Liver (tissue), 3 donors: ENCODE data around the gene PVRIG.

Experiments used
- ATF3 ChIP-seq: IDR thresholded peaks from 2 replicates; pipeline ENCODE4 v1.6.1; 2016; ENCODE audit warnings: antibody characterized with exemption
- CTCF ChIP-seq: fragments of 150-350 bp; IDR thresholded peaks from 2 replicates; pipeline ENCODE4 v1.5.1; 2017; ENCODE audit warnings: improper control_type of control experiment, low read depth, low read length; ENCODE audit not compliant: missing input control
- FOXA1 ChIP-seq: IDR thresholded peaks from 2 replicates; pipeline ENCODE4 v1.6.1; 2016; ENCODE audit warnings: antibody characterized with exemption
- GABPA ChIP-seq, 2 donors: IDR thresholded peaks in 1 of 2; conservative IDR thresholded peaks in 1 of 2; 2 replicates each; pipeline ENCODE4 v1.6.1; 2016; ENCODE audit warnings: antibody characterized with exemption in 2 of 2, mild to moderate bottlenecking in 1 of 2, moderate library complexity in 1 of 2
- RXRA ChIP-seq, 2 donors: IDR thresholded peaks; 2 replicates each; pipeline ENCODE4 v1.6.1; 2017 to 2018; ENCODE audit warnings: antibody characterized with exemption in 2 of 2, mild to moderate bottlenecking in 1 of 2
- TAF1 ChIP-seq: conservative IDR thresholded peaks from 2 replicates; pipeline ENCODE4 v1.6.1; 2016; ENCODE audit warnings: antibody characterized with exemption, mild to moderate bottlenecking
- YY1 ChIP-seq: IDR thresholded peaks from 2 replicates; pipeline ENCODE4 v1.6.1; 2016; ENCODE audit warnings: antibody characterized with exemption, mild to moderate bottlenecking
- ZBTB33 ChIP-seq: IDR thresholded peaks from 2 replicates; pipeline ENCODE4 v1.6.1; 2016; ENCODE audit warnings: antibody characterized with exemption
- donor health status: healthy.
- donor health status: healthy.

- no peak for TF ChIP-seq ZBTB33
- TF ChIP-seq ATF3, result no peak
- no peak for TF ChIP-seq RXRA (IDR thresholded peaks at IDR 0.05)
- TF ChIP-seq FOXA1, result no peak
- TF ChIP-seq CTCF, result no peak
- no peak for TF ChIP-seq TAF1
- no peak for TF ChIP-seq GABPA (IDR thresholded peaks at IDR 0.05 in 1 of 2, conservative IDR thresholded peaks at IDR 0.05 in 1 of 2)
- no peak for TF ChIP-seq YY1
Observed at GRCh38 chr7:100247152-100247757, 27.5 kb downstream of the PVRIG start.
